HG03378 (cell line): ENCODE results near the gene PACSIN1.

ENCODE experiments used
- ATAC-seq: cut with Tn5 transposase; IDR thresholded peaks from one replicate; pipeline ENCODE4 v1.9.1; 2021; ENCODE audit warnings: mild to moderate bottlenecking, moderate library complexity; ENCODE audit not compliant: unreplicated experiment

The PACSIN1 gene

GRCh38 chr6:34578445-34579262 lies 112.8 kb downstream of the PACSIN1 start:
- ATAC-seq = no peak

- no peak for ATAC-seq
Observed at GRCh38 chr6:34580707-34581560, 115.1 kb downstream of the PACSIN1 start.

- no peak for ATAC-seq
Observed at GRCh38 chr6:34581561-34581920, 115.7 kb downstream of the PACSIN1 start.

GRCh38 chr6:34583461-34583860 lies 117.6 kb downstream of the PACSIN1 start:
- ATAC-seq = no peak

- ATAC-seq = no peak
Observed at GRCh38 chr6:34583861-34584604, 118.2 kb downstream of the PACSIN1 start.

GRCh38 chr6:34584694-34585093 lies 118.8 kb downstream of the PACSIN1 start:
- no peak for ATAC-seq
